NT2/D1 (cell line): ENCODE data around the gene ERBB2.

Experiments
- DNase-seq: peaks from one replicate; pipeline ENCODE4 v3.0.0-alpha.2; 2011; ENCODE audit warnings: low read depth, low spot score
- H3K27me3 ChIP-seq: 2 replicates; pipeline ENCODE4 v1.6.0; 2011; ENCODE audit warnings: mild to moderate bottlenecking; ENCODE audit not compliant: insufficient read length, insufficient read depth
- H3K36me3 ChIP-seq: 2 replicates; pipeline ENCODE4 v1.6.1; 2011; ENCODE audit warnings: mild to moderate bottlenecking, low read length, mixed read lengths; ENCODE audit not compliant: insufficient read depth, insufficient read length
- H3K4me1 ChIP-seq: 2 replicates; pipeline ENCODE4 v1.5.1; 2011; ENCODE audit not compliant: insufficient read depth, insufficient read length
- H3K4me3 ChIP-seq: 2 replicates; pipeline ENCODE4 v1.5.1; 2011; ENCODE audit warnings: low read depth; ENCODE audit not compliant: insufficient read length
- H3K9ac ChIP-seq: 2 replicates; pipeline ENCODE4 v1.6.0; 2011; ENCODE audit warnings: low read depth; ENCODE audit not compliant: insufficient read length
- H3K9me3 ChIP-seq: 2 replicates; pipeline ENCODE4 v1.5.1; 2011; ENCODE audit warnings: mild to moderate bottlenecking, low read length; ENCODE audit not compliant: insufficient read depth
- SUZ12 ChIP-seq: IDR thresholded peaks from 2 replicates; pipeline ENCODE4 v1.6.1; 2011; ENCODE audit not compliant: insufficient read length, insufficient read depth; ENCODE audit errors: extremely low read depth
- YY1 ChIP-seq: IDR thresholded peaks from 2 replicates; pipeline ENCODE4 v1.6.1; 2011; ENCODE audit not compliant: insufficient read length, insufficient read depth
- ZNF274 ChIP-seq: IDR thresholded peaks from 2 replicates; pipeline ENCODE4 v1.6.1; 2011; ENCODE audit warnings: mild to moderate bottlenecking, low read depth, low read length

Gene ERBB2

GRCh38 chr17:39714234-39714633 lies 14.4 kb downstream of the ERBB2 start:
- no peaks in the 10 kb centered on the region for H3K9me3 ChIP-seq
- no peaks in the 10 kb centered on the region for H3K27me3 ChIP-seq
- peaks cover 2% of the 10 kb centered on the region for H3K4me1 ChIP-seq
- no peak for DNase-seq
- H3K36me3 ChIP-seq, result peaks cover 84% of the 10 kb centered on the region
- H3K9ac ChIP-seq, result no peak overlapping the region
- TF ChIP-seq ZNF274 (no peak), YY1 (no peak), SUZ12 (no peak)
- no peak overlapping the region for H3K4me3 ChIP-seq

DNA sequence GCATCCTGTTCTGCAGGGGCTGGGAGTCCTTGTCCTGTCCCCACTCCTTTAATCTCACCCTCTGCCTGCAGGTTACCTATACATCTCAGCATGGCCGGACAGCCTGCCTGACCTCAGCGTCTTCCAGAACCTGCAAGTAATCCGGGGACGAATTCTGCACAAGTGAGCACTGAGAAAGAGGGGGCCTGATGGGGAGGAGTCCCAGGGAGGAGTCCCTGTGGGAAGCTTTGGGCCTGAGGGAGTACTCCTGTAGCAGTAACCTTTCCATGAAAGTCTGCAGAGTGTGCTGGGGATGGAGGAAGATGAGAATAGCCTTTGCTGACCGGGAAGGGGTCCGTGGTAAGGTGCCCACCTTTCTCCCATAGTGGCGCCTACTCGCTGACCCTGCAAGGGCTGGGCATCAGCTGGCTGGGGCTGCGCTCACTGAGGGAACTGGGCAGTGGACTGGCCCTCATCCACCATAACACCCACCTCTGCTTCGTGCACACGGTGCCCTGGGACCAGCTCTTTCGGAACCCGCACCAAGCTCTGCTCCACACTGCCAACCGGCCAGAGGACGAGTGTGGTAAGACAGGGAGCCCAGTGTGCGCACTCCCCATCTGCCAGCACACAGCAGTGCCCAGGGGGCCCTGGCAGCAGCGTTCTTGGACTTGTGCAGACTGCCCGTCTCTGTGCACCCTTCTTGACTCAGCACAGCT lies 15.7 kb downstream of the ERBB2 start:
- no peak for DNase-seq
- H3K36me3 ChIP-seq, result peaks cover 83% of the 10 kb centered on the region
- H3K27me3 ChIP-seq, result no peaks in the 10 kb centered on the region
- H3K4me1 ChIP-seq, result peaks cover 2% of the 10 kb centered on the region
- H3K9me3 ChIP-seq, result no peaks in the 10 kb centered on the region
- H3K9ac ChIP-seq, result no peak overlapping the region
- H3K4me3 ChIP-seq, result no peak overlapping the region
- TF ChIP-seq ZNF274 (no peak), YY1 (no peak), SUZ12 (no peak)

- TF ChIP-seq ZNF274 (no peak), YY1 (no peak), SUZ12 (no peak)
- Histone ChIP-seq H3K9ac (no peak overlapping the region), H3K36me3 (peaks cover 81% of the 10 kb centered on the region)
Measured at GRCh38 chr17:39716073-39716818, 16.4 kb downstream of the ERBB2 start.

GRCh38 chr17:39716879-39717536 lies 17.1 kb downstream of the ERBB2 start:
- H3K4me3 ChIP-seq, result no peak overlapping the region
- H3K9me3 ChIP-seq, result no peaks in the 10 kb centered on the region
- no peak overlapping the region for H3K9ac ChIP-seq
- TF ChIP-seq ZNF274, result no peak
- TF ChIP-seq YY1, result no peak
- no peak for TF ChIP-seq SUZ12
- no peaks in the 10 kb centered on the region for H3K27me3 ChIP-seq
- DNase-seq, result no peak
- peaks cover 80% of the 10 kb centered on the region for H3K36me3 ChIP-seq
- H3K4me1 ChIP-seq, result peaks cover 2% of the 10 kb centered on the region

More at GRCh38 chr17:39716073-39716818, 16.4 kb downstream of the ERBB2 start:
- Histone ChIP-seq H3K9me3 (no peaks in the 10 kb centered on the region), H3K4me3 (no peak overlapping the region), H3K27me3 (no peaks in the 10 kb centered on the region), H3K4me1 (peaks cover 2% of the 10 kb centered on the region)
- no peak for DNase-seq

DNA sequence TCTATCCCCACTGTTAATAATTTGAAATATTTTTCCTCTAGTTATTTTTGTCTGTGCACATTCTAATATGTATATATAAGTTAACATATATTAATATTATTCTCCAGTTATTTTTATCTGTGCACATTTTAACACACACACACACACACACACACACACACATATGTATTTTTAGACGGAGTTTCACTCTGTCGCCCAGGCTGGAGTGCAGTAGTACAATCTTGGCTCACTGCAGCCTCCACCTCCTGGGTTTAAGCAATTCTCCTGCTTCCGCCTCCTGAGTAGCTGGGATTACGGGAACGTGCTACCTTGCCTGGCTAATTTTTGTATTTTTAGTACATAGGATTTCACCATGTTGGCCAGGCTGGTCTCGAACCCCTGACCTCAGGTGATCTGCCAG lies 17.8 kb downstream of the ERBB2 start:
- no peak overlapping the region for H3K9ac ChIP-seq
- peaks cover 2% of the 10 kb centered on the region for H3K4me1 ChIP-seq
- no peaks in the 10 kb centered on the region for H3K27me3 ChIP-seq
- no peak overlapping the region for H3K4me3 ChIP-seq
- TF ChIP-seq YY1 (no peak), SUZ12 (no peak)
- peaks cover 77% of the 10 kb centered on the region for H3K36me3 ChIP-seq
- DNase-seq, result no peak
- no peaks in the 10 kb centered on the region for H3K9me3 ChIP-seq

GRCh38 chr17:39719563-39720355 lies 19.9 kb downstream of the ERBB2 start:
- no peak overlapping the region for H3K9ac ChIP-seq
- no peaks in the 10 kb centered on the region for H3K27me3 ChIP-seq
- DNase-seq, result no peak
- H3K4me3 ChIP-seq, result no peak overlapping the region
- no peaks in the 10 kb centered on the region for H3K9me3 ChIP-seq
- TF ChIP-seq YY1 (no peak), ZNF274 (no peak), SUZ12 (no peak)
- peaks cover 11% of the 10 kb centered on the region for H3K4me1 ChIP-seq
- H3K36me3 ChIP-seq, result peaks cover 84% of the 10 kb centered on the region

- H3K36me3 ChIP-seq, result peaks cover 85% of the 10 kb centered on the region
Measured at GRCh38 chr17:39722104-39722503, 22.2 kb downstream of the ERBB2 start.

More at GRCh38 chr17:39722104-39722503, 22.2 kb downstream of the ERBB2 start:
- TF ChIP-seq ZNF274 (no peak), SUZ12 (no peak), YY1 (no peak)
- no peak overlapping the region for H3K4me3 ChIP-seq
- peaks cover 9% of the 10 kb centered on the region for H3K4me1 ChIP-seq
- H3K9ac ChIP-seq, result no peak overlapping the region
- no peaks in the 10 kb centered on the region for H3K9me3 ChIP-seq
- DNase-seq, result no peak
- no peaks in the 10 kb centered on the region for H3K27me3 ChIP-seq
